GM21423 (cell line): ENCODE results near the gene CPT1A.

ENCODE experiments used
- ATAC-seq: cut with Tn5 transposase; IDR thresholded peaks from one replicate; pipeline ENCODE4 v1.9.1; 2021; ENCODE audit warnings: mild to moderate bottlenecking, moderate library complexity; ENCODE audit not compliant: unreplicated experiment

CPT1A gene

GRCh38 chr11:68832476-68833181 lies 9.1 kb downstream of the CPT1A start:
- no peak for ATAC-seq

GRCh38 chr11:68831124-68831523 lies 10.6 kb downstream of the CPT1A start:
- ATAC-seq = no peak

- no peak for ATAC-seq
Observed at GRCh38 chr11:68829581-68829980, 12.1 kb downstream of the CPT1A start.

- ATAC-seq = no peak
Observed at GRCh38 chr11:68828957-68829356, 12.8 kb downstream of the CPT1A start.

- no peak for ATAC-seq
Observed at GRCh38 chr11:68828155-68828931, 13.4 kb downstream of the CPT1A start.

GRCh38 chr11:68827733-68828132 lies 14.0 kb downstream of the CPT1A start:
- ATAC-seq = no peak

GRCh38 chr11:68826726-68827125 lies 15.0 kb downstream of the CPT1A start:
- no peak for ATAC-seq

GRCh38 chr11:68825571-68825970 lies 16.1 kb downstream of the CPT1A start:
- ATAC-seq = no peak

- ATAC-seq = no peak
Observed at GRCh38 chr11:68822546-68822945, 19.2 kb downstream of the CPT1A start.

GRCh38 chr11:68821670-68822069 lies 20.0 kb downstream of the CPT1A start:
- ATAC-seq = no peak

GRCh38 chr11:68819362-68819761 lies 22.4 kb downstream of the CPT1A start:
- ATAC-seq = no peak

GRCh38 chr11:68818181-68818580 lies 23.5 kb downstream of the CPT1A start:
- ATAC-seq = no peak

- ATAC-seq = no peak
Observed at GRCh38 chr11:68817554-68817953, 24.2 kb downstream of the CPT1A start.

GRCh38 chr11:68816917-68817419 lies 24.7 kb downstream of the CPT1A start:
- ATAC-seq = no peak

GRCh38 chr11:68816251-68816776 lies 25.4 kb downstream of the CPT1A start:
- ATAC-seq = no peak

- ATAC-seq = no peak
Observed at GRCh38 chr11:68813773-68814172, 27.9 kb downstream of the CPT1A start.

- ATAC-seq = no peak
Observed at GRCh38 chr11:68812526-68812925, 29.2 kb downstream of the CPT1A start.

- ATAC-seq = no peak
Observed at GRCh38 chr11:68810164-68810563, 31.6 kb downstream of the CPT1A start.

GRCh38 chr11:68809506-68809905 lies 32.2 kb downstream of the CPT1A start:
- ATAC-seq = no peak

- ATAC-seq = no peak
Observed at GRCh38 chr11:68808787-68809186, 32.9 kb downstream of the CPT1A start.

- no peak for ATAC-seq
Observed at GRCh38 chr11:68806931-68807844, 34.5 kb downstream of the CPT1A start.
